ENCODE results near the gene TMEM108.

The TMEM108 gene

GRCh38 chr3:133354721-133355120 lies 316.5 kb downstream of the TMEM108 start:
- Histone ChIP-seq H3K9me3 (ENCODE audit: control insufficient read depth, low read length) (peaks cover 18% of the 10 kb centered on the region), H3K9ac (ENCODE audit: low read length) (no peak overlapping the region), H3K36me3 (ENCODE audit: control insufficient read depth, insufficient read depth, low read length, severe bottlenecking) (no peaks in the 10 kb centered on the region), H3K4me3 (ENCODE audit: low read length) (no peak overlapping the region), H3K4me1 (ENCODE audit: control insufficient read depth, insufficient read depth, low read length) (no peaks in the 10 kb centered on the region), H3K27me3 (replicated peaks; ENCODE audit: control insufficient read depth, insufficient read depth, low read length) (peaks cover 5% of the 10 kb centered on the region)
- no peak for DNase-seq (ENCODE audit: low read depth)

- Histone ChIP-seq H3K9me3 (ENCODE audit: control insufficient read depth, low read length) (peaks cover 18% of the 10 kb centered on the region), H3K36me3 (ENCODE audit: control insufficient read depth, insufficient read depth, low read length, severe bottlenecking) (no peaks in the 10 kb centered on the region), H3K4me1 (ENCODE audit: control insufficient read depth, insufficient read depth, low read length) (no peaks in the 10 kb centered on the region), H3K27me3 (replicated peaks; ENCODE audit: control insufficient read depth, insufficient read depth, low read length) (peaks cover 2% of the 10 kb centered on the region), H3K4me3 (ENCODE audit: low read length) (no peak overlapping the region), H3K9ac (ENCODE audit: low read length) (no peak overlapping the region)
- DNase-seq (ENCODE audit: low read depth): no peak
These were observed 322.3 kb downstream of the TMEM108 start for GRCh38 chr3:133360476-133360875.

GRCh38 chr3:133361011-133361410 lies 322.8 kb downstream of the TMEM108 start:
- Histone ChIP-seq H3K36me3 (ENCODE audit: control insufficient read depth, insufficient read depth, low read length, severe bottlenecking) (no peaks in the 10 kb centered on the region), H3K27me3 (replicated peaks; ENCODE audit: control insufficient read depth, insufficient read depth, low read length) (peaks cover 4% of the 10 kb centered on the region), H3K9ac (ENCODE audit: low read length) (no peak overlapping the region), H3K9me3 (ENCODE audit: control insufficient read depth, low read length) (peaks cover 14% of the 10 kb centered on the region), H3K4me1 (ENCODE audit: control insufficient read depth, insufficient read depth, low read length) (no peaks in the 10 kb centered on the region), H3K4me3 (ENCODE audit: low read length) (no peak overlapping the region)
- no peak for DNase-seq (ENCODE audit: low read depth)

DNA sequence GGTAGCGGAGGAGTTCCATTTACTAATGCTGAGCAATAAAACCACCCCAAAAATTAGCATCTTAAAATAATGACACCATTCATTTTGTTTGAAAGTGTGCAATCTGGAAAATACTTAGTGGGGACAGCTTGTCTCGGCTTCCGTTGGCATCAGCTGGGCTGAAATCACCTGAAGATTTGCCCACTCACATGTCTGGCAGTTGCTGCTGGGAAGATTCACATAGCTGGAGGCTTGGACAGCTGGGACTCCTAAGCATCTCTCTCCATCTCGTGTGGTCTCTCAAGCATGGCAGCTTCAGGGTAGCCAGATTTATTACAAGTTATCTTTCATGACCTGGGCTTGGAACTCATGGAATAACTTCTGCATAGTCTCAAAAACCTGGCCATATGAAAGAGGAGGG lies 323.2 kb downstream of the TMEM108 start:
- no peaks in the 10 kb centered on the region for H3K36me3 ChIP-seq (ENCODE audit: control insufficient read depth, insufficient read depth, low read length, severe bottlenecking)
- peaks cover 8% of the 10 kb centered on the region for H3K27me3 ChIP-seq (replicated peaks; ENCODE audit: control insufficient read depth, insufficient read depth, low read length)
- no peak overlapping the region for H3K9ac ChIP-seq (ENCODE audit: low read length)
- H3K4me3 ChIP-seq (ENCODE audit: low read length): no peak overlapping the region
- H3K4me1 ChIP-seq (ENCODE audit: control insufficient read depth, insufficient read depth, low read length): no peaks in the 10 kb centered on the region
- H3K9me3 ChIP-seq (ENCODE audit: control insufficient read depth, low read length): peaks cover 12% of the 10 kb centered on the region
- no peak for DNase-seq (ENCODE audit: low read depth)

GRCh38 chr3:133362539-133362938 lies 324.3 kb downstream of the TMEM108 start:
- Histone ChIP-seq H3K27me3 (replicated peaks; ENCODE audit: control insufficient read depth, insufficient read depth, low read length) (peaks cover 15% of the 10 kb centered on the region), H3K9ac (ENCODE audit: low read length) (no peak overlapping the region), H3K9me3 (ENCODE audit: control insufficient read depth, low read length) (peaks cover 8% of the 10 kb centered on the region), H3K4me3 (ENCODE audit: low read length) (no peak overlapping the region), H3K36me3 (ENCODE audit: control insufficient read depth, insufficient read depth, low read length, severe bottlenecking) (no peaks in the 10 kb centered on the region), H3K4me1 (ENCODE audit: control insufficient read depth, insufficient read depth, low read length) (no peaks in the 10 kb centered on the region)
- DNase-seq (ENCODE audit: low read depth): no peak

GRCh38 chr3:133364704-133365103 lies 326.5 kb downstream of the TMEM108 start:
- Histone ChIP-seq H3K36me3 (ENCODE audit: control insufficient read depth, insufficient read depth, low read length, severe bottlenecking) (no peaks in the 10 kb centered on the region), H3K9ac (ENCODE audit: low read length) (no peak overlapping the region), H3K4me3 (ENCODE audit: low read length) (no peak overlapping the region), H3K27me3 (replicated peaks; ENCODE audit: control insufficient read depth, insufficient read depth, low read length) (peaks cover 26% of the 10 kb centered on the region), H3K9me3 (ENCODE audit: control insufficient read depth, low read length) (peaks cover 8% of the 10 kb centered on the region), H3K4me1 (ENCODE audit: control insufficient read depth, insufficient read depth, low read length) (no peaks in the 10 kb centered on the region)
- no peak for DNase-seq (ENCODE audit: low read depth)

GRCh38 chr3:133366921-133367320 lies 328.7 kb downstream of the TMEM108 start:
- H3K9ac ChIP-seq (ENCODE audit: low read length): no peak overlapping the region
- H3K9me3 ChIP-seq (ENCODE audit: control insufficient read depth, low read length): peaks cover 8% of the 10 kb centered on the region
- peaks cover 26% of the 10 kb centered on the region for H3K27me3 ChIP-seq (replicated peaks; ENCODE audit: control insufficient read depth, insufficient read depth, low read length)
- H3K4me3 ChIP-seq (ENCODE audit: low read length): no peak overlapping the region
- no peaks in the 10 kb centered on the region for H3K4me1 ChIP-seq (ENCODE audit: control insufficient read depth, insufficient read depth, low read length)
- no peak for DNase-seq (ENCODE audit: low read depth)
- H3K36me3 ChIP-seq (ENCODE audit: control insufficient read depth, insufficient read depth, low read length, severe bottlenecking): no peaks in the 10 kb centered on the region

- peaks cover 26% of the 10 kb centered on the region for H3K27me3 ChIP-seq (replicated peaks; ENCODE audit: control insufficient read depth, insufficient read depth, low read length)
- no peak overlapping the region for H3K9ac ChIP-seq (ENCODE audit: low read length)
- peaks cover 8% of the 10 kb centered on the region for H3K9me3 ChIP-seq (ENCODE audit: control insufficient read depth, low read length)
- no peaks in the 10 kb centered on the region for H3K4me1 ChIP-seq (ENCODE audit: control insufficient read depth, insufficient read depth, low read length)
- no peaks in the 10 kb centered on the region for H3K36me3 ChIP-seq (ENCODE audit: control insufficient read depth, insufficient read depth, low read length, severe bottlenecking)
- DNase-seq (ENCODE audit: low read depth): no peak
- no peak overlapping the region for H3K4me3 ChIP-seq (ENCODE audit: low read length)
These were observed 329.2 kb downstream of the TMEM108 start for GRCh38 chr3:133367403-133367802.

- no peak for DNase-seq (ENCODE audit: low read depth)
- no peak overlapping the region for H3K9ac ChIP-seq (ENCODE audit: low read length)
- peaks cover 26% of the 10 kb centered on the region for H3K27me3 ChIP-seq (replicated peaks; ENCODE audit: control insufficient read depth, insufficient read depth, low read length)
- H3K9me3 ChIP-seq (ENCODE audit: control insufficient read depth, low read length): peaks cover 8% of the 10 kb centered on the region
- H3K4me3 ChIP-seq (ENCODE audit: low read length): no peak overlapping the region
- H3K36me3 ChIP-seq (ENCODE audit: control insufficient read depth, insufficient read depth, low read length, severe bottlenecking): no peaks in the 10 kb centered on the region
- no peaks in the 10 kb centered on the region for H3K4me1 ChIP-seq (ENCODE audit: control insufficient read depth, insufficient read depth, low read length)
These were observed 329.8 kb downstream of the TMEM108 start for GRCh38 chr3:133367956-133368355.

GRCh38 chr3:133368371-133369067 lies 330.3 kb downstream of the TMEM108 start:
- Histone ChIP-seq H3K4me1 (ENCODE audit: control insufficient read depth, insufficient read depth, low read length) (no peaks in the 10 kb centered on the region), H3K9ac (ENCODE audit: low read length) (no peak overlapping the region), H3K27me3 (replicated peaks; ENCODE audit: control insufficient read depth, insufficient read depth, low read length) (peaks cover 26% of the 10 kb centered on the region), H3K9me3 (ENCODE audit: control insufficient read depth, low read length) (peaks cover 8% of the 10 kb centered on the region), H3K4me3 (ENCODE audit: low read length) (no peak overlapping the region), H3K36me3 (ENCODE audit: control insufficient read depth, insufficient read depth, low read length, severe bottlenecking) (no peaks in the 10 kb centered on the region)
- no peak for DNase-seq (ENCODE audit: low read depth)

GRCh38 chr3:133369068-133369440 lies 330.9 kb downstream of the TMEM108 start:
- H3K9ac ChIP-seq (ENCODE audit: low read length): no peak overlapping the region
- DNase-seq (ENCODE audit: low read depth): no peak
- H3K9me3 ChIP-seq (ENCODE audit: control insufficient read depth, low read length): peaks cover 8% of the 10 kb centered on the region
- no peak overlapping the region for H3K4me3 ChIP-seq (ENCODE audit: low read length)
- no peaks in the 10 kb centered on the region for H3K36me3 ChIP-seq (ENCODE audit: control insufficient read depth, insufficient read depth, low read length, severe bottlenecking)
- H3K4me1 ChIP-seq (ENCODE audit: control insufficient read depth, insufficient read depth, low read length): no peaks in the 10 kb centered on the region
- H3K27me3 ChIP-seq (replicated peaks; ENCODE audit: control insufficient read depth, insufficient read depth, low read length): peaks cover 26% of the 10 kb centered on the region

- Histone ChIP-seq H3K9ac (ENCODE audit: low read length) (no peak overlapping the region), H3K27me3 (replicated peaks; ENCODE audit: control insufficient read depth, insufficient read depth, low read length) (peaks cover 23% of the 10 kb centered on the region), H3K9me3 (ENCODE audit: control insufficient read depth, low read length) (peaks cover 8% of the 10 kb centered on the region), H3K36me3 (ENCODE audit: control insufficient read depth, insufficient read depth, low read length, severe bottlenecking) (no peaks in the 10 kb centered on the region), H3K4me3 (ENCODE audit: low read length) (no peak overlapping the region), H3K4me1 (ENCODE audit: control insufficient read depth, insufficient read depth, low read length) (no peaks in the 10 kb centered on the region)
- DNase-seq (ENCODE audit: low read depth): no peak
These were observed 333.0 kb downstream of the TMEM108 start for GRCh38 chr3:133371181-133371580.

All from adipocyte (in vitro differentiated cells).